Thyroid gland (tissue), 4 donors: ENCODE measurements around the gene TAOK3. TPM values are rescaled to one million over a fixed set of nuclear protein-coding genes. Genes with fewer than 3 reads are reported as not detected.

Source experiments
- DNase-seq, 2 donors: peaks; one replicate each; pipeline ENCODE4 v3.0.0-alpha.2; 2019
- H3K27ac ChIP-seq, 3 donors: fragments of 200-600 bp; sonication (generic); 1 replicate in 2 of 3; 2 replicates in 1 of 3; pipeline ENCODE4 v1.5.1; 2016 to 2019; ENCODE audit warnings: mild to moderate bottlenecking in 1 of 3, moderate library complexity in 1 of 3
- H3K27me3 ChIP-seq: fragments of 200-600 bp; sonication (generic); one replicate; pipeline ENCODE4 v1.5.1; 2019
- H3K36me3 ChIP-seq, 2 donors: fragments of 200-600 bp; sonication (generic); one replicate each; pipeline ENCODE4 v1.5.1; 2016 to 2019
- H3K4me1 ChIP-seq, 2 donors: fragments of 200-600 bp; sonication (generic); one replicate each; pipeline ENCODE4 v1.5.1; 2017 to 2019
- H3K4me3 ChIP-seq, 3 donors: fragments of 200-600 bp; sonication (generic); replicated peaks in 1 of 3; 1 replicate in 2 of 3; 2 replicates in 1 of 3; pipeline ENCODE4 v1.5.1; 2016; ENCODE audit warnings: mild to moderate bottlenecking in 1 of 3
- H3K9me3 ChIP-seq: fragments of 200-600 bp; sonication (generic); one replicate; pipeline ENCODE4 v1.5.1; 2017
- CTCF ChIP-seq, 6 experiments: fragments of 200-600 bp in 3 of 6; fragments of 450-650 bp in 3 of 6; sonication (generic) in 3 of 6; IDR thresholded peaks; one replicate each; pipeline ENCODE4 v1.5.1; 2016 to 2019; ENCODE audit warnings: antibody characterized with exemption in 6 of 6, mild to moderate bottlenecking in 2 of 6, inconsistent platforms in 1 of 6, moderate library complexity in 1 of 6
- POLR2A ChIP-seq, 2 donors: fragments of 450-650 bp; IDR thresholded peaks; one replicate each; pipeline ENCODE4 v1.6.1; 2017; ENCODE audit warnings: antibody characterized with exemption in 2 of 2, mild to moderate bottlenecking in 2 of 2, moderate library complexity in 1 of 2
- WGBS, 2 donors: methylation state at CpG; one replicate each; pipeline ENCODE4 v1.1.5; 2017; 5-methylcytosine and 5-hydroxymethylcytosine counted together
- intact Hi-C: fragments of 100-400 bp; cut with DNase I; formaldehyde crosslinking; loops from one replicate; pipeline ENCODE4 v1.15.1; 2023
- total RNA-seq, 4 donors: library from RNA; depleted of rRNA; stranded (reverse); fragments of >200 nt; gene quantifications; one replicate each; pipeline ENCODE4 v1.2.3, GENCODE V29; 2016

Gene TAOK3
- total RNA-seq, 4 donors from 2014 or later: 38.4 to 65.3 (median 50.2) TPM

- no peak overlapping the region for H3K27ac ChIP-seq
- H3K27me3 ChIP-seq: no peaks in the 10 kb centered on the region
- H3K36me3 ChIP-seq: peaks cover 25 to 43% of the 10 kb centered on the region in 2 donors
- DNase-seq: peak; percentile 63 to 69
- no peaks in the 10 kb centered on the region for H3K9me3 ChIP-seq
- intact Hi-C loops: no loop called here
- 41 to 44% methylated on average over 4 of the region's 4 CpGs for WGBS, 2 donors
- H3K4me1 ChIP-seq: no peaks in the 10 kb centered on the region
- H3K4me3 ChIP-seq: no peak overlapping the region
- TF ChIP-seq POLR2A (IDR thresholded peaks at IDR 0.05): no peak
- TF ChIP-seq CTCF (IDR thresholded peaks at IDR 0.05): peak; percentile 38 to 77 (median 60)
These were observed 32.3 kb upstream of the TAOK3 start for GRCh38 chr12:118404876-118405521.

- no peak for DNase-seq
- no peaks in the 10 kb centered on the region for H3K4me1 ChIP-seq
- TF ChIP-seq POLR2A (IDR thresholded peaks at IDR 0.05) (no peak), CTCF (IDR thresholded peaks at IDR 0.05) (no peak)
- no peak overlapping the region for H3K4me3 ChIP-seq
- no peaks in the 10 kb centered on the region for H3K9me3 ChIP-seq
- peaks cover 33 to 34% of the 10 kb centered on the region in 2 donors for H3K36me3 ChIP-seq
- no peak overlapping the region for H3K27ac ChIP-seq
- no peaks in the 10 kb centered on the region for H3K27me3 ChIP-seq
- WGBS, 2 donors: 84 to 94% methylated on average over 6 of the region's 6 CpGs
- intact Hi-C loops: no loop called here
These were observed 29.5 kb upstream of the TAOK3 start for GRCh38 chr12:118402251-118402650.

DNA sequence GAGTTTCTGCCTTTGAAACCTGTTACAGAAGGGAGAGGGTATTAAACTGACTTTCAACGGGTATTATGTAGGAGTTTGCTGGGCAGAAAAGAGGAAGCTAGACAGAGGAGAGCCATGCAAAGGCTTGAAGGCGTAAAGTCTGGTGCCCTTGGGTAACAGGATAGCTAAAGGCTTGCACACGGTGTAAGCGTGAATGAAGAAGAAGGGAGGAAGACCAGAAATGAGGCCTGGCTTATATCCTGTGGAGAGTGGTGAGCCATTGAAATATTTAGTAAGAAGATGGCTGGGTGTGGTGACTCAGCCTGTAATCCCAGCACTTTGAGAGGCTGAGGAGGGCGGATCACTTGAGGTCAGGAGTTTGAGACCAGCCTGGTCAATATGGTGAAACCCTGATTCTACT is 26.2 kb upstream of the TAOK3 start:
- no peak for TF ChIP-seq CTCF (IDR thresholded peaks at IDR 0.05)
- no peak for TF ChIP-seq POLR2A (IDR thresholded peaks at IDR 0.05)
- intact Hi-C loops: no loop called here
- no peaks in the 10 kb centered on the region for H3K4me1 ChIP-seq
- H3K4me3 ChIP-seq: no peak overlapping the region
- 95 to 97% methylated on average over 5 of the region's 5 CpGs for WGBS, 2 donors
- no peaks in the 10 kb centered on the region for H3K9me3 ChIP-seq
- no peaks in the 10 kb centered on the region for H3K27me3 ChIP-seq
- no peak overlapping the region for H3K27ac ChIP-seq
- H3K36me3 ChIP-seq: peaks cover 33 to 45% of the 10 kb centered on the region in 2 donors
- no peak for DNase-seq

GRCh38 chr12:118398524-118398923 is 25.8 kb upstream of the TAOK3 start:
- Histone ChIP-seq H3K36me3 (peaks cover 29 to 45% of the 10 kb centered on the region in 2 donors), H3K4me1 (no peaks in the 10 kb centered on the region), H3K27ac (no peak overlapping the region), H3K9me3 (no peaks in the 10 kb centered on the region), H3K27me3 (no peaks in the 10 kb centered on the region), H3K4me3 (no peak overlapping the region)
- DNase-seq: no peak
- intact Hi-C loops: no loop called here
- no peak for TF ChIP-seq CTCF (IDR thresholded peaks at IDR 0.05)
- TF ChIP-seq POLR2A (IDR thresholded peaks at IDR 0.05): no peak
- 86 to 88% methylated on average over 2 of the region's 2 CpGs for WGBS, 2 donors

DNA sequence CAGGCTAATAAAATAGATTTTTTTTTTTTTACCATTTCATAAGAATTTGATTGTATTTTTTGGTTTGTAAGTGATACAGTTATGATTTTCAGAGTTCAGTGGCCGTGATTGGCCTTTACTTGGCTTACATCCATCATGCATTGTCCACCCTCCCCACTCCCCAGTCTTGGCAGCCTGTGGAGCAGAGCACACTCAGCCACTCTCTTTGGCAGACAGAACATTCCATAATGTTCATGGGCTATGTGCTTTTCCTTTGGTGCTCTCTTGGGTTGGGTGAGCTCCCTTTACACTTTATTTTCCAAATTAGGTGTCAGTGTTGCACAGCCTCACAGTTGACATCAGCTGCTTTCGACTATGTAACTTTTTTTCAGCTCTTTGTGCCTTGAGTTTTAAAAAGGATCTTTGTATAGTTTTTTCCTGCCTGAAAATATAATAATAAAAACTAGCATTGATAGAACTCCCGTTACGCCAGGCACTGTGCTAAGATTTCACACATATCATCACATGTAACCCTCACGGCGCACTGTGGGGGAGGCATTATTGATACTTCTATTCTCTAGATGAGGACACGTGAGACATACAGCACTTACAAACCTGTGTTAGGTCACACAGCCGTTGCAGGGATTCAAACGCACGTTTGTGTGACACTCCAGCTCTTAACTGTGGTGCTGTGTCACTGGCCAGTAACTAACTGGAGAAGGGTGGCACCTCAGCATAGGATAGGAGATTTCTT is 25.2 kb upstream of the TAOK3 start:
- Histone ChIP-seq H3K27ac (no peak overlapping the region), H3K4me1 (no peaks in the 10 kb centered on the region), H3K36me3 (peaks cover 28 to 39% of the 10 kb centered on the region in 2 donors), H3K27me3 (no peaks in the 10 kb centered on the region), H3K9me3 (no peaks in the 10 kb centered on the region), H3K4me3 (no peak overlapping the region)
- peak in 1 of 2 donors; percentile 25 for DNase-seq
- intact Hi-C loops: no loop called here
- TF ChIP-seq POLR2A (IDR thresholded peaks at IDR 0.05): no peak
- no peak for TF ChIP-seq CTCF (IDR thresholded peaks at IDR 0.05)
- 81 to 83% methylated on average over 10 of the region's 10 CpGs for WGBS, 2 donors
